ENCODE data around the gene NHERF2.

Gene NHERF2

DNA sequence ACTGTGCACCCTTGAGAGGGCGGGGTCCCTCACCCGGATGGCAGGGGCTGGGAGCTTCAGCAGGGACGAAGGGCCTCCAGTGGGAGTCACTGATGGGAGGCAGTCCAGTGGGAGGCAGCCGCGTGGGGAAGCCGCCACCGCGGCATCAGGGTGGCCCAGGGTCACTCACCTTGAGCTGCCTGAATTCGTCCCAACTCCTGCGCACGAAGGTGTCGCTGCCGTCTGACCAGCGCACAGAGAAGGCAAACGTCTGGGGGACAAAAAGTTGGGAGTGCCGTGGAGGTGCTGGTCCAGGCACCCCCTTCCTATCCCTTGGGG, 46.0 kb upstream of the NHERF2 start:
- FAIRE-seq (no peak), DNase-seq (ENCODE audit: insufficient read length, low spot score) (no peak)
- TF ChIP-seq, protein P1, sequence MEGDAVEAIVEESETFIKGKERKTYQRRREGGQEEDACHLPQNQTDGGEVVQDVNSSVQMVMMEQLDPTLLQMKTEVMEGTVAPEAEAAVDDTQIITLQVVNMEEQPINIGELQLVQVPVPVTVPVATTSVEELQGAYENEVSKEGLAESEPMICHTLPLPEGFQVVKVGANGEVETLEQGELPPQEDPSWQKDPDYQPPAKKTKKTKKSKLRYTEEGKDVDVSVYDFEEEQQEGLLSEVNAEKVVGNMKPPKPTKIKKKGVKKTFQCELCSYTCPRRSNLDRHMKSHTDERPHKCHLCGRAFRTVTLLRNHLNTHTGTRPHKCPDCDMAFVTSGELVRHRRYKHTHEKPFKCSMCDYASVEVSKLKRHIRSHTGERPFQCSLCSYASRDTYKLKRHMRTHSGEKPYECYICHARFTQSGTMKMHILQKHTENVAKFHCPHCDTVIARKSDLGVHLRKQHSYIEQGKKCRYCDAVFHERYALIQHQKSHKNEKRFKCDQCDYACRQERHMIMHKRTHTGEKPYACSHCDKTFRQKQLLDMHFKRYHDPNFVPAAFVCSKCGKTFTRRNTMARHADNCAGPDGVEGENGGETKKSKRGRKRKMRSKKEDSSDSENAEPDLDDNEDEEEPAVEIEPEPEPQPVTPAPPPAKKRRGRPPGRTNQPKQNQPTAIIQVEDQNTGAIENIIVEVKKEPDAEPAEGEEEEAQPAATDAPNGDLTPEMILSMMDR (IDR thresholded peaks at IDR 0.05; ENCODE audit: insufficient read depth, missing control alignments): no peak

DNA sequence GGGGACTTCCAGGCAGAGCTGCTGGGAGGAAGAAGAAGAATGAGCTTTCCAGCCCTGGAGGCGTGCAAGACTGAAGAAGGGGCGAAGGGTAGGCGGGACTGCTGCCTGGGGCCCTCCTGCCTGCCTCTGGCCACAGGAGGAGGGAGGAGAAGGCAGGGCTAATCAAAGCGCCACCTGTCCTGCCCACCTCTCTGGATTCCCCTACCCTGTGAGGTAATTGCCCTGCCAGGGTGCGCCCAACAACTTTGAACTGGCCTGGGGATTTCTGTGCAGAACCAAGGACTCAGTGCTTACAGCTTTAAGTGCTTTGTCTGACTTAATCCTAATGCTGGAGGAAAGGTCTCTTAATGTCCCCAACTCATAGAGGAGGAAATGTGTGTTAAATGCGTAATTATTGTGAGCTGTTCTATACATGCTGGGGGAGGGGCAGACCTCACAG, 45.3 kb upstream of the NHERF2 start, which contains the start of gene NOXO1:
Gene NOXO1 (minus strand): TSS at position 72 of the 439 bp plus-strand sequence. CDS start 290 bp downstream, outside the sequence.
- DNase-seq (ENCODE audit: insufficient read length, low spot score) (no peak), FAIRE-seq (no peak)
- TF ChIP-seq, protein P1 (IDR thresholded peaks at IDR 0.05; ENCODE audit: insufficient read depth, missing control alignments): no peak

DNA sequence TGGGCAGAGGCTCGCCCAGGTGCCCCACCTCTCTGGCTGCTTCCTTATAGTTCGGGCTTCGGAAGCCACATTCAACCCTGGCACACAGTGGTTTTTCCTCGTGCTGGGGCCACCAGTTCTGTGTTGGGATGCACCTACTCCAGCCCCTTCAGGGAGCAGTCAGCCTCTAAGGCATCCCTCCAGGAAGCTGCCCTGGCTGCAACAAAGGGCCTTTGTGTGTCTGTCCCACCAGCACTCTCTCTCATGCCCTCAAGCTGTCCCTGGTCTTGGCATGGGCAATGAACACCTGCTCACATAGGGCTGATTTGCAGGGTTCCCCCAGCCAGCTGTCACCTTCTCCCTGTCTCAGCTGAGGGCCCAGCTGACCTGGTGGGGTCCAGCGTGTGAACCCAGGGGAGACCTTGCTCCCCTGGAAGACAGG, 44.7 kb upstream of the NHERF2 start:
- FAIRE-seq: no peak
- DNase-seq (ENCODE audit: insufficient read length, low spot score): no peak
- TF ChIP-seq, protein P1 (IDR thresholded peaks at IDR 0.05; ENCODE audit: insufficient read depth, missing control alignments): no peak

DNA sequence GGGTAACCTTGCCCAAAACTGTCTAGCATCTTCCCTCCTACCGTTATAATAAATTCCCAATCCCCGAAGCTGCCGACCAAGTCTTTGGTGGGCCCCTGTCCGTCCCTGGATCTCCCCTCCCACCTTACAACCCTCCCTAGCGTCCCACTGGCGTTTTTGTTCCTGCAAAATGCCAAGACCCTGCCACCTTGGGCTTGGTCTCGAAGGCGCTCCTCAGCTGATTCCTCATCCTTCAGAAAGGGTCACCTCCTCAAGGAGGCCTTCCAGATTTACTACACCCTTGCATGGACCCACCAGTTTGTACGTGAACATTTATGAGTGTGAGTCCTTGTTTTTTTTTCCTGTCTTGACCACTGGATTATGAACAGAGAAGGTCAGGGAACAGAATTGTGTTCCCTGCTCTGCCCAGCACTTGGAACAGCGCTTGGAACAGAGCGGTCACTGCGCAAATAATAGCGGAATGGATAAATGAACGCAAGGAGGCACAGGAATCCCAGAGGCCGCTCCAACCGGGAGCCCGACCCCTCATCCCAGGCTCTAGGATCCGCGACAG, 43.6 kb upstream of the NHERF2 start:
- DNase-seq (ENCODE audit: insufficient read length, low spot score) (no peak), FAIRE-seq (no peak)
- TF ChIP-seq, protein P1 (IDR thresholded peaks at IDR 0.05; ENCODE audit: insufficient read depth, missing control alignments): no peak

DNA sequence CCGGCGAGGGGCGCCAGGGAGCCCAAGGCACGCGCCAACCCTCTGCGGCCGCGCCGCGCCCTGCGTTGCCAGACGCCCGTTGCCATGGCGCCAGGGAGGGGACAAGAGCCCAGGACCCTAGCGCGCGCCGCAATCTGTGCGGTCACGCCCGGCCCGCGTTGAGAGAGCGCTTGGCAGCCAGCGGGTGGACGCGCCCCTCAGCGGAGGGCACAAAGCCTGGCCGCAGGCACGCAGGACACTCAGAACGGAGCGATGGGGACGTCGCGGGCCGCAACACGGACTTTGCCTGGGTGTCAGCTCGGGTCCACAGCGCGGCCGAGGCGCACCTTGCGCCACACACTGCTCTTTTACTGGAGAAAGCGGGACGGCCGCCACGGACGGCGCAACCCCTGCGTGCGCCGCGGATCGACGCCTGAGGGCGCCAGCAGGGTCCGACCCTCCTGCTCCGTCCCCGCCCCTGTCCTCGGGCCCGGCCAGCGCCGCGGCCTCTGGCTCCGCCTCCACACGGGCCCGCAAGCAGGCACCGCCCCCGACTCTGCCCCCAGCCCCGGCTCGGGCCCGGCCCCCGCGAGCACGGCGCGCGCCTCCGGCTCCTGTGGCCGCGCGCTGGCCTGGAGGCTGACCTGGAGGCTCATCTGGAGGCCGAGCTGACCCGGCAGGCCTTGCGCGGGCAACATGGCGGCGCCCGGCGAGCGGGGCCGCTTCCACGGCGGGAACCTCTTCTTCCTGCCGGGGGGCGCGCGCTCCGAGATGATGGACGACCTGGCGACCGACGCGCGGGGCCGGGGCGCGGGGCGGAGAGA, 43.0 kb upstream of the NHERF2 start, which contains the start of gene GFER:
Gene GFER (plus strand): TSS at position 650 of the 803 bp plus-strand sequence. CDS start 26 bp downstream, at position 676.
- FAIRE-seq (no peak), DNase-seq (ENCODE audit: insufficient read length, low spot score) (peak; percentile 99)
- TF ChIP-seq, protein P1 (IDR thresholded peaks at IDR 0.05; ENCODE audit: insufficient read depth, missing control alignments): peak; percentile 36

DNA sequence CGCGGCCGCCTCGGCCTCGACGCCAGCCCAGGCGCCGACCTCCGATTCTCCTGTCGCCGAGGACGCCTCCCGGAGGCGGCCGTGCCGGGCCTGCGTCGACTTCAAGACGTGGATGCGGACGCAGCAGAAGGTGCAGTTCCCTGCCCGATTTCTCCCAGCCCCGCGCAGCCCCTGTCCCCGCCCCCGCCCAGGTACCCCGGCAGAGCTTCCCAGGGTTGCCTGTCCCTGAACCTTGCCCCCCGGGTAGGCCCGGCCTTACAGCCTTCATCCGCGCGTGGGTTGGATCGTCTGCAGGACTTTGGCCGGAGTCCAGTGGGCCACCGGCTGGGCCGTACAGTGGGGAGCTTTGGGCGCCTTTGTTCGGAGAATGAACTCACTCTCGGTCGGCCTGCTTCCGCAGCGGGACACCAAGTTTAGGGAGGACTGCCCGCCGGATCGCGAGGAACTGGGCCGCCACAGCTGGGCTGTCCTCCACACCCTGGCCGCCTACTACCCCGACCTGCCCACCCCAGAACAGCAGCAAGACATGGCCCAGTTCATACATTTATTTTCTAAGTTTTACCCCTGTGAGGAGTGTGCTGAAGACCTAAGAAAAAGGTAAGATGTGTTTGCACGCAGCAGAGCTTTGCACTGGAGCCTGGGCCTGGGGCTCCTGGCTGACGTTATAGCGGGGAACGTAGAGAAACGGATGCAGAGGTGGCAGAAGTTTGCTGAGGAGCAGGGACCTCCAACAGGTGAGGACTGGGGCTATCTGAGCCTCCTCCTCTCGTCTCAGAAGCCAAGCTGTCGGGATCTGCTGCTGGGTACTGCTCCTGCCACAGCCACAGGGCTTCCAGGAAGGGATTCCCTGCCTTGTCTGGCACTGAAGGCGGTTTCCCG, 42.1 kb upstream of the NHERF2 start:
- TF ChIP-seq, protein P1 (IDR thresholded peaks at IDR 0.05; ENCODE audit: insufficient read depth, missing control alignments): no peak
- FAIRE-seq (no peak), DNase-seq (ENCODE audit: insufficient read length, low spot score) (no peak)

Measured in D721Med (cell line).